Ecto neural progenitor cell (in vitro differentiated cells): ENCODE results near the gene ALKBH8.
"Not testable (repeated sequence)": the region's sequence is repeated elsewhere in the genome, so short reads cannot be mapped to it uniquely, and the experiment has no call there.

Experiments
- DNase-seq: peaks from one replicate; pipeline ENCODE4 v3.0.0-alpha.2; 2018; ENCODE audit warnings: low spot score

Gene ALKBH8

GRCh38 chr11:107577346-107577711, 11.8 kb upstream of the ALKBH8 start:
- DNase-seq: no peak

DNA sequence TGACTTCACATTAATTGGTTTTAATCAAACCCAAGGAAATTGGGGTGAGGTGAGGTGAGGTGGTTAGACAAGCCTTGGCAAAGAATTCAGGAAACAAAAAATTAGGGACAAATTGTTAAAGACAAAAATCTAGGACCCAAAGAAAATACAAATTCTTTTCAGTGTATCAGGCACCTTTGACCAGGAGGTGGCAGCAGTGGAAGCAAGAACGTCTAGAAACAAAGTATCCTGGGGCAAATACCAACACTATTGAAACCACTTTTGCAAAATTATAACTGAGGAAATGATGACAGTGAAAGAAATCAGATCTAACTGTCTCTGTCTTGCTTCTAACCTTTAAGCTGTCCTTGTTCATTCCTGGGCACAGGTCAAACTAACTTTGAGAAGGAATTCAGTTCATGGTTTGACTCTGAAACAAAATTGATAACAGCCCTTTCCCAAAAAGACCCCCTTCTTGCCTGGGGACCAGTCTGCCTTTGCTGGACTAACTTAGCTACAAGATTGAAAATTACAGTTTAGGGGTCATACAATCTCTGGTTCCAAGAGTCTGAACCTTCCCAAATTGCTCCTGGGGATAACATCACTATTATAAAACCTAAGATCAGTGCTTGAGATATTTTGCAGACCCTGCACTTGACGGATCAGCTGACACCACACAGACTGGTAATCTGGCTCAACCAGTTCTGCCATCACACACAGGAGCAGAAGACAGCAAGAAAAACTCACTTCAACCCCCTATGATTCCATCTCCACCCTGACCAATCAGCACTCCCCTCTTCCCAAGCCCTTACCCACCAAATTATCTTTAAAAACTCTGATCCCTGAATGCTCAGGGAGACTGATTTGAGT, 11.2 kb upstream of the ALKBH8 start:
- not testable (repeated sequence) for DNase-seq

- DNase-seq: no peak
Observed at GRCh38 chr11:107573438-107573837, 7.9 kb upstream of the ALKBH8 start.

- DNase-seq: no peak
Observed at GRCh38 chr11:107570015-107570414, 4.5 kb upstream of the ALKBH8 start.

DNA sequence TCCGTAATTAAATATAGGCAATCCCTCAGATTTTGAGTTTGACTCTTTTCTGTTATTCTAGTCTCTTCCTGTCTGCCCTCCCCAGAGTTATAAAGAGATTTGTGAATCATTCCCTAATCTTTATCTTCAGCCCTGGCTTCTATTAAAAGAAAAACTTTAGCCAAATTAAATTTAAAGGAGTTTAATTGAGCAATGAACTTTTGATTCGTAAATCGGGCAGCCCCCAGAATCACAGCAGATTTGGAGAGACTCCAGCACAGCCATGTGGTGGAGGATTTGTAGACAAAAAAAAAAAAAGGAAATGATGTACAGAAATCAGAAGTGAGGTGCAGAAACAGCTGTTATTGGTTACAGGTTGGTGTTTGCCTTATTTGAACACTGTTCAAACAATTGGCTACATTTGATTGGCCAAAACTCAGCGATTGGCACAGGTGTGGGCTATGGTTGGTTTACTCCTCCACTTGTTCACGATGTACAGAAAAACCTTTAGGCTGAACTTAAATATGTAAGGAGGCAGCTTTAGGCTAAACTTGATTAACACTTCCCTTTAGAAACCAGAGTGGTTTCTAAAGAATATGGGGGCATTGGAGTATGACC, 2.3 kb upstream of the ALKBH8 start:
- no peak for DNase-seq

GRCh38 chr11:107566569-107566968, 1.0 kb upstream of the ALKBH8 start:
- DNase-seq: no peak

GRCh38 chr11:107565955-107566501, 493 bp upstream of the ALKBH8 start:
- DNase-seq: not testable (repeated sequence)

DNA sequence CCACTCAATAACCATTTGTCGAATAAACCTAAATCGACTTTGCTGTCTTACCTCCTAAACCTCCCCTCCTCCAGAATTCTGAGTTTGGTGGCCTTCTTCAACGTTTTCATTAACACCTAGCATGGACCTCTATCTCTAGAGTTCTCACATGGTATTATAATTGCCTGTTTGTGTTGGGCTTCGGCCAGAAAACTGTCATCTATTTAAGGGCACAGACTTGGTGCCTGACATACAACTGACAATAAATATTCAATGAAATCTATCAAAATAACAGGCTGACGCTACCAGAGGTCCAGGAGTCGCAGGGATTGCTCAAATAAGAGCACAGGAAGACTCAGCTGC, 687 bp downstream of the ALKBH8 start:
- DNase-seq: no peak

- DNase-seq: no peak
Observed at GRCh38 chr11:107563702-107564101, 1.8 kb downstream of the ALKBH8 start.

DNA sequence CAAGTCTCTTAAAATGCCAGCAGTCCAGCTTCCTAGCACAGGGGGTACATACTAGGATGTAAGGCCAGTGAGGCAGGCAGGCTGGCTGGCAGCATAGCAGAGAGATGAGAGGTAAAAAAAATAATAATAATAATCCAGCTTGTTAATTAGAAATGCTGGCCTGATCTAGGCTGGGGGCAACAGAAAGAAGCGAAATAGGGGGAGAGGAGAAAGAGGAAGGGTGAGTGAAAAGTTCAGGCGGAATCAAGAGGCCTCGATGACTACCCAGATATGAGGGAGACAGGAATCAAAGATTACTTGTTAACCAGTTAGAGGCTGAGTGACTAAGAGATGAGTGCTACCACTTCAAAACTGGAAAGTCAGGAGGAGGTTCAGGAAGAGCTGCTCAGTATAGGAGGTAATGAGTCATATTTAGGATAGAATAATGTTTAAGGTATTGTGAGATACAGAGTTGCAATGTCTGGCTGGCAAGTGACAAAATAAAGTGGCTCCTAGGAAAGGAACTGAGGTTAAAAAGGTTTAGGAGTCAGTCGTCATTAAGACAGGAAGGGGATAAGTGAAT, 2.8 kb downstream of the ALKBH8 start:
- no peak for DNase-seq

DNA sequence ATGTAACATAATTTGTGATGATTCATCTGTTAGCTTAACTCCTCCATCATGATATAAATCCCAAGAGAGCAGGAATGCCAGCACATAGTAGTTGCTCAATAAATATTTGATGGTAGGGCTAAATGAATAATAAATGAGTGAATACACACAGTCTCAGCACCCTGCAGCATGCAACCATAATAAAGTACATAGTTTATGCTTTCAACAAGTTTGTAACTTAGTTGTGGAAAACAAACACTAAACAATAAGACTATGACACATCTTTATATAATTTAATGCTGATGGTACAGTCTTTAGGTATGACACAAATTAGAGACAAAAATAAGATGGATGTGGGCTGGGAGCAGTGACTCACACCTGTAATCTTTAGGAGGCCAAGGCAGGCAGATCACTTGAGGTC, 3.8 kb downstream of the ALKBH8 start:
- DNase-seq: no peak

DNA sequence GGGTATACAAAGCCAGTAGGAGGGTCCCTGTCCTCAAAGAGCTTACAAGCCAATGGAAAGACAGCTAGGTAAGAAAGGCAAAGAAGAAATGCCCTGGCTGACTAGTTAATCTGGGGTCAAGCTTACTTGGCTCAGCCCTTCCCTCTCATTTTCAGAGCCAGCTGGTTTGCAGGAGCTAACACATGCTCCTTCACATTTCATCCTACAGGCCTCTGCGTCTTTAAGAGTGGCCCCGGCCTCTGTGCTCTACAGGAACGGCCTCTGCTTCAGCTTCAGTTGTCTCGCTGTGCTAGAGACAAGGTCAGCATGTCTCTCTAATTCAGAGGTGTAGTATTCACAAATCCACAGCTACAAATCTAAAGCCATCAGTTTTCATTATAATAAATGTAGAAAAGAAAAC, 15.2 kb downstream of the ALKBH8 start:
- DNase-seq: no peak

- DNase-seq: no peak
Observed at GRCh38 chr11:107549954-107550285, 15.6 kb downstream of the ALKBH8 start.

GRCh38 chr11:107549253-107549953, 16.1 kb downstream of the ALKBH8 start:
- no peak for DNase-seq

- no peak for DNase-seq
Observed at GRCh38 chr11:107547961-107548360, 17.6 kb downstream of the ALKBH8 start.

GRCh38 chr11:107545101-107545514, 20.4 kb downstream of the ALKBH8 start:
- DNase-seq: no peak

DNA sequence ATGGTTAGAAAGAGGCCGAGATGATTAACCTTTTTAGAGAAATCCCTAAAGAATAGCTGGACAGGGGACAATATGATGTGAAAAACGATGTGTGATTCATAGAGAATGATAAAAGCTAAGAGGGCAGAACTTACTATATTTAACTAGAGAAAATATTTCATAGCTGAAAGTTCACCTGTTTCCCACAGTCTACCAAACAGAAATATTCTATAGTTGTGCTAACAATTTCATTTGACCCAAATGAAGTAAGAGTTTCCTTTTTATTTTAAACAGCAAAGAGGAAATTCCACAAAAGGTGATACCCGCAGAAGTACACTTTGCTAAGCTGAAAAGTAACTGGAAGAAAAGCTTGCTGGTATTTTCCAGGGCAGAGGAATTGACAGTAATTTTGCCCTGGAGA, 26.7 kb downstream of the ALKBH8 start:
- DNase-seq: no peak

GRCh38 chr11:107538239-107538638, 27.3 kb downstream of the ALKBH8 start:
- DNase-seq: no peak

GRCh38 chr11:107537155-107537554, 28.4 kb downstream of the ALKBH8 start:
- not testable (repeated sequence) for DNase-seq

- no peak for DNase-seq
Observed at GRCh38 chr11:107526197-107526596, 39.3 kb downstream of the ALKBH8 start.

DNA sequence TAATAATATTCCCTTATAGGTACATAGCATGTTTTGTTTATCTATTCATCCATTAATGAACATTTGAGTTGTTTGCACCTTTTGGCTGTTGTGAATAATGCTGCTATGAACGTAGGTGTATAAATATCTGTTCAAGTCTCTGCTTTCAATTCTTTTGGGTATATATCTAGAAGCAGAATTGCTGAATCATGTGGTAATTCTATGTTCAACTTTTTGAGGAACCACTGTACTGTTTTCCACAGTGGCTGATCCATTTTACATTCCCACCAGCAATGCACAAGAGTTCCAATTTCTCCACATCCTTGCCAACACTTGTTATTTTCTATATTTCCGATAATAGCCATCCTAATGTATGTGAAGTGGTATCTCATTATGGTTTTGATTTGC, 56.7 kb downstream of the ALKBH8 start:
- DNase-seq: no peak

- DNase-seq: no peak
Observed at GRCh38 chr11:107508201-107508857, 57.2 kb downstream of the ALKBH8 start.
